Renal pelvis (tissue), 4 donors: Measurements from ENCODE around the gene CDHR5. TPM values are rescaled to one million over a fixed set of nuclear protein-coding genes. Genes with fewer than 3 reads are reported as not detected.

Experiments used
- DNase-seq: peaks from one replicate; pipeline ENCODE4 v3.0.0-alpha.2; 2013
- polyA plus RNA-seq, 3 donors: library from polyadenylated mRNA; unstranded; fragments of 120-200 nt; gene quantifications; one replicate each; pipeline ENCODE4 v1.2.1, GENCODE V29; 2013; ENCODE audit not compliant: insufficient read length in 3 of 3

CDHR5 gene
- polyA plus RNA-seq, 3 donors, result 42.6 to 56.2 (median 47.7) TPM

DNA sequence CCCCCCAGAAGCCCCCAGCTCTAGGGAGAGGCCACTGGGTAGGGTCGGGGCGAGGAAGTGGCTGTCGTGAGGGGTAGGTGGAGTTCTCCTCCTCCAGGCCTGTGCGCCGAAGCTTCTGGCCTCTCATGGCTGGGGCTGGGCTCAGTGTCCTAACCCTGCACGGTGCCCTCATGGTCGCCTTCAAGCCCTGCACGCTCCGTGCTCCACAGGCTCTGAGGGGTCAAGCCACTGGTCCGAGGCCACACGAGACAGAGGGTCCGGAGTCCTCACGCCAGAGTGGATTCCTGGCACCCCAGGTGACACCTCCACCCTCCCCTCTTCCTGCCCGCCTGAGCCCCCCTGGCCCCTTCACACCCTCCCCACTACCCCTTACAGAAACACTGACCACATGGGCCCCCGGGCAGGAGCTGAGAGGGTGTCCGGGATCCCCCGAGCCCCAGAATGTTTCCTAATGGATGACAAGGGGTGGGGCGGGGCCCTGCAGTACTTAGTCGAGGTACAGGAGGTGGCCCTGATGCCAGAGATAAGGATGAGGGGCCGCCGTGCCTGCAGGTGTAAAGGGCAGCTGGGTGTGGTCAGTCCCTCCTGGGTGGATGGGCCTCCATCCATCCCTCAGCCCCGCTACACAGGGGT, 997 bp upstream of the CDHR5 start:
- no peak for DNase-seq

DNA sequence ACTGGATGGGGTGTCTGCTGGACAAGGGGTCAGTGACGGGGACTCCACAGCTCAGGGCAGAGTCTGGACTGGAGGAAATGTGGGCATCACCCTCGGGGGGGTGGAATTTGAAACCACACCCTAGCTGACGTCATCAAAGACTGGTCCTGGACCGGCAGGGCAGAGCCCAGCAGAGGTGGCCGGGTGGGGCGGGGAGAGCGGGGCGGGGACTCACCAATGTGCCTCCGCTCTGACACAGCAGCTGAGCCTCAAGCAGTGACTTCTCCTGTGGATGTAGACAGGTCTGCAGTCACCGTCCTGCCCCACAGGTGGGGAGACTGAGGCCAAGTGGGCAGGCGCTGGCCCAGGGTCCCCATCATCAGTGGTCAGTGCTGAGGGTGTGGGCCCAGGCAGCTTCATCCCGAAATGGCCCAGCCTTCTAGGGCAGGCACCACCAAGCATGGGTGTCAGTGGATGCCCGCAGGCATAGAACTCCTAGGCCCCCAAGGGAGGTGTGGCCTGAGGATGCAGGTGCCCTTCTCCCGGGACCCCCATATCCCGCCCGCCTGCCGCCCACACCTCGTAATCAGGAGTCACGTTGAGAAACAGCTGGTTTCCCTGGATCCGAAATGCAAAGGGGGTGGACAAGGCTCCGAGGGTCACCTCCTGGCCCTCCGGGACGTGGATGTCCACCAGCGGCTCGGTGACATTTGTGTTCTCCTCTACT, 603 bp downstream of the CDHR5 start:
- DNase-seq, result no peak

DNA sequence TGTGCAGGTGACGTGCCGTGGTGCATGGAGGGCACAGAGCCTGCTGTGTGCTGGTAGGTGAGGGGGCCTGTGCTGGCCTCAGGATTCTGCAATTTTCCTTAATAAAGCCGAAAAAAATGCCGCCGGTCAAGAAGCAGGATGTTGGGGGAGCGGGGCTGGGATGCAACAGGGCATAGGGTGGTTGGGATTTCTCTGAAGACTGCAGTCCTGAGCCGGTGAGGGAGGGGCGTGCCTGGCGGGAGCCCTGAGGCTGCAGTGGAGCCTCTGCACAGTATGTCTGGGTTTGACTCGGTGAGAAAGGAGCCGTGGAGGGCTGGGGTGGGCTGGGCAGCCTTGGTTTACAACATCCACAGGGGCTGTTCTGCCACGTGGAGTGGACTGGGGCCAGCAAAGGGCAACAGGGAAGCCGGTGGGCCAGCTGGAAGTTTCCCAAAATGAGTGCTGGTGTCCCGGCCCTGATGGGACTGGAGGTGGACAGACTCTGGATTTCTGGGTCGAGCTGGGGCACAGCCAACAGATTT, 1.3 kb downstream of the CDHR5 start:
- DNase-seq, result no peak

DNA sequence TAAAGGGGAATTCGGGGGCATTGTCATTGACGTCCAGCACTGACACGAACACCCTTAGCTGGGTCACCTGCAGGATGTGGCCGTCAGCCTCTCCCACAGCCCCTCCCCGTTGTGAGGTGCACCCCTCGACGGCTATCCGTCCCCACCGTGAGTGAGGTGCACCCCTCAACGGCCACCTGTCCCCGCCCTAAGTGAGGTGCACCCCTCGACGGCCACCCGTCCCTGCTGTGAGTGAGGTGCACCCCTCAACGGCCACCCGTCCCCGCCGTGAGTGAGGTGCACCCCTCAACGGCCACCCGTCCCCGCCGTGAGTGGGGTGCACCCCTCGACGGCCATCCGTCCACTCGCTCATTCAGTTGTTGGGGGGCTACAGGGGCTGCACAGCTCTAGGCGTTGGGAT, 2.9 kb downstream of the CDHR5 start:
- no peak for DNase-seq

DNA sequence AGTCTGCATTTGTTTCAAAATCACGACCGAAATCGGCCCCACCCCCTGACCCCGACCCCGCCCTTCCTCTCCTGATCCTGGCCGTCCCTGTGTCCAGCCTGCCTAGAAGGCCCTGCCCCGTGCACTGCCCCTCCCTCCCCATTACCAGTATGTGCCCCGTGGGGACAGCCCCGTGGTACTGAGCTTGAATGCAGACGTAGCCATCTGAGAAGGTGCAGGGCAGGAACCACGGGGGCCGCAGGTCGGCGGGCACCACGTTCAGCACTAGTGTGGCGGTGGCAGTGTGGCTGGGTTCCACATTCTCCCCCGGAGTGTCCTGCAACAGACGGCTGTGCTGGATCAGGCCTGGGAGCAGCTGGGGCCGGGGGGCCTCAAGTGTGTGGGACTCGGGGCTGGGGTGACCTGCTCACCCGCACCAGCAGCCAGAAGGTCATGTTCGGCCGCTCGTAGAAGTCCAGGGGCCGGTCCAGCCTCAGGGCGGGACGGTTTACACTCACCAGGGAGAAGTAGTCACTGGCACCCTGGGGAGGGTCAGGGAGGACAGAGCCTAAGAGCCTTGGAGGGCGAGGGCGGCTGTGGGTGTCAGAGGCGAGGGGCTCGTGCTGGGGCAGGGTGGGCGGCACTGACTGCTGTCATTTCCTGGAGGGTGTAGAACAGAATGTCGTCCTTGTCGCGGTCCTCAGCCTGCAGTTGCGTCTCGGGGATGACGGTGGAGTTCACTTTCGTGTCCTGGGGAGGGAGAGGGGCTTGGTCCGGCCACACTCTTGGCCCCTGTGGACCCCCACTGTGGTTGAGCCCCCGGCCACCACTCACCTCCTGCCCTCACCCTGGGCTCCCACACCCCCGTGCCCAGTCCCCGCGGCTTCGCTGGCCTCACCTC, 3.6 kb downstream of the CDHR5 start:
- DNase-seq, result no peak

DNA sequence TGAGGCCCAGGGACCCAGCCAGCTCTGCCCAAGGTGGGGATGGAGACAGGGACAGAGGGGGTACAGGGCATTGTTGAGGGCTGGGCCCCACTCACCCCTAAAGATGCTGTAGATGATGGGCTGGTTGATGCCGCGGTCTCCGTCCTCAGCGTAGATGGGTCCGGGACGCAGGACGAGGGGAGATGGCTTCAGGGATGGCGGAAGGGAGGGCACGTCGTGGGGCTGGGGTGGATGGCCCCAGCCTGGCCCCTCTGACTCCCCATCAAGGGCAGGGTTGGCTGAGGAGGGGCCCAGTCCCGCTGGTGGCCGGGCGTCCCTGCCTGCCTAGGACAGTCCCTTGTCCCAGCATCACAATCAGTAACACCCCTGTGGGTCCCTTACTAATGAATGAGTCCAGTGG, 4.6 kb downstream of the CDHR5 start:
- no peak for DNase-seq

DNA sequence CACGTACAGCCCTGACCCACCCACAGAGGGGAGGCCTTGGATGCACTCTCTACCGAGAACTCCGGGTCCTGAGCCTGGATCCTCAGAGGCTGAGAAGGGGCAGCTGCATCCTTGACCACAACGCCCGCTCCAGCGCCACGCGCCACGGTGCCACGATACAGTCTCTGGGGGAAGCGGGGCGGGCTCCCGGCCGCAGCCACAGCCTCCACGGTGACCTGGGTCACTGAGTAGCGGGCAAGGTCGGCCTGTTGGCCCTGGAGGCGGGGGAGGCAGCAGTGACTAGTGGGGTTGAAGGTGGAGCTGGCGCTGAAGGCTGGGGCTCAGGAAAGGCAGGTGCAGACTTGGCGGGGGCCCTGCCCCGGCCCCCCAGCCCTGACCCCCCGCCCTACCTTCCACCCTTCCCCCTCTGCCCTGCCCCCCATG, 5.1 kb downstream of the CDHR5 start:
- no peak for DNase-seq

DNA sequence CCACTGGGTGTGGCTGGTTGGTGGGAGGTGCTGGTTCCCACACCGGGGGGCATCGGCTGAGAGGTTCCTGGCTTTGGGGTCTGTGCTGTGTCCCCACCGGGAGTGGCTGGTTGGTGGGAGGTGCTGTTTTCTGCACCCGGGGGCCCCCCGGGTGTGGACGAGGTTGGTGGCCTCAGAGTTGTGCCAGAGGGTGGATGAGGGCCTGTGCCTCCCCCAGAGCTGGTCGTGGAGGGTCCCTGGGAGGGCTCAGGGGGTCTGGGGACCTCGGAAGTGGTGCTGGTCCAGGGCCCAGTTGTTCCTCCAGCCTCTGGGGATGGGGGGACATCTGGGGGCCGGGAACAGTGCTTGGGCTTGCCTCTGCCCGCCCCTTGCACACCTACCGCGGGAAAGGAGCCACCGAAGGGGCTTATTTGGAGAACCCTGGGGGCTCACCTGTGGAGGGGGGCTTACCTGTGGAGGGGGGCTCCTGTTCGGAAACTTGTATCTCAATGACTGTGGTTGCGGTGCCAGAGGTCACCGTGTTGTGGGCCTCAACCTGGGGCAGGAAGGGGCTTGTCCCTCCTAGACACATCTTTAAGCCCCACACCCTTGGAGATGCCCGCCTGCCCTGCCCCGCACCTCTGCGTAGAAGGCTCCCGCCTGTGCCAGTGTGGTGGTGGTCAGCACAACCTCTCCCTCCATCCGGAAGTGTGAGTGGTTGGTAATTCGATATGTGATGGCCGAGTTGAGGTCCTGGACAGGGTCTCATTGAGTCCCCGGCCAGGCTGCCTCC, 5.7 kb downstream of the CDHR5 start:
- DNase-seq, result no peak

DNA sequence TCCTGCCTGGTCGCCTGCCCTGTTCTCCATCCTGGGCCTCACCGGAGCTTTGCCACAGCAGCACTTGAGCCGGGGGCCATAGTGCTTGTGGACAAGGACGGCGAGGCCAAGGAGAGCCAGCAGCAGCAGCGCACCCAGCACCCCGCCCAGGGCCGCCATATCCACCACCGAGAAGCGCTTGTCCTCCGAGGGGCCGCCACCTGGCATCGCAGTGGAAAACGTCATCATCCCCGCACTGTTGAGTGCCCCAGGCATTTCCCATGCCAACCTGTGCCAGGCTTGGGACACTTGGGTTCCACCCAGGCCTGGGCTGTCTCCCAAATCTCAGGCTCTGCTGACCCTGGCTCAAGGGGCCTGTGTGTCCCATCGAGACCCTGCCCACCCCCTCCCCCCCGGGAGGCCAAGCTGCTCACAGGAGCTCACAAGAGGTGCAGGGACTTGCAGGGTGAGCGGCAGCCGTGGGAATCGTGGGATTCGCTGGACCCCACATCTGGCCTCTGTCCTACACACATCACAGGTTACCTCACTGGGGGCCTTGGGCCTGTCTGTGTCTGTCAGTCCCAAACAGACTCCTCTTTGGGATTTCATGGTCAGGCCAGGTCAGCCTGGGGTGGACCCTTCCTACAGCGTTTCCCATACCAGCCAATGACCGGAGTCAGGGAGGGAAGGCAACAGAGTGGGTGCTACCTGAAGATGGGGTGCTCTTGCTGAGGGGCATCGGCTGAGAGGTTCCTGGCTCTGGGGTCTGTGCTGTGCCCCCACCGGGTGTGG, 6.7 kb downstream of the CDHR5 start:
- no peak for DNase-seq

DNA sequence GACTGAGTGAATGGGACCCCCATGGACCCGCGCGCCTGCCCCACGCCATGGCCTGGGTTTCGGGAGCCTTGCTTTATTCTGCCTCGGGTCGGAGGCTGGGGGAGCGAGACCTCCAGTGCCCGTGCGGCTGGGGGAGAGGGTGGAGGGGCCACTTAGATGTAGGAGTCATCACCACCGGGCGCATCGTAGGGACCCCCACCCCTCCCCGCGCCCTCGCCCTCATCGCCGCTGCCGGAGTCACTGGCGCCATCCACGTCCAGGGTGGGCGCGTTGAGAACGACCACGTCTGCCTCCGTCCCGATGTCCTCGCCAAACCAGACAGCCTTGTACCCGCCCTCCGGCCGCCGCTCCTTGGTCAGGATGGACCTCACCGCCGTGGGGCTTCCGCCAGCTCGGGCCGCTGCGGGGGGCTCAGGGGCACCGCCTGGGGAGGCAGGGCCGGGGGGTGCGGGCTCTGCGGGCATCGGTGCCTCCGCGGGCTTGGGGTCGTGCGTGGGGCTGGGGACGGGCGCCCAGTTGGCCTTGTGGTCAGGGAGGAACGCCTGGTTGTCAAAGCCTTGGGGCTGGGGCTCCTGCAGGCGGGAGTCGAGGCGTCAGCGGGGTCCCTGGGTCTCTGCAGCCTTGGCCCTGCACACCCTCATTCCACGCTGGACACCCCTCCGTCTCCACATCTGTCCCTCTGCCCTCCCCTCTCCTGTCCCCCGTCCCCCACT, 7.4 kb downstream of the CDHR5 start:
- no peak for DNase-seq

DNA sequence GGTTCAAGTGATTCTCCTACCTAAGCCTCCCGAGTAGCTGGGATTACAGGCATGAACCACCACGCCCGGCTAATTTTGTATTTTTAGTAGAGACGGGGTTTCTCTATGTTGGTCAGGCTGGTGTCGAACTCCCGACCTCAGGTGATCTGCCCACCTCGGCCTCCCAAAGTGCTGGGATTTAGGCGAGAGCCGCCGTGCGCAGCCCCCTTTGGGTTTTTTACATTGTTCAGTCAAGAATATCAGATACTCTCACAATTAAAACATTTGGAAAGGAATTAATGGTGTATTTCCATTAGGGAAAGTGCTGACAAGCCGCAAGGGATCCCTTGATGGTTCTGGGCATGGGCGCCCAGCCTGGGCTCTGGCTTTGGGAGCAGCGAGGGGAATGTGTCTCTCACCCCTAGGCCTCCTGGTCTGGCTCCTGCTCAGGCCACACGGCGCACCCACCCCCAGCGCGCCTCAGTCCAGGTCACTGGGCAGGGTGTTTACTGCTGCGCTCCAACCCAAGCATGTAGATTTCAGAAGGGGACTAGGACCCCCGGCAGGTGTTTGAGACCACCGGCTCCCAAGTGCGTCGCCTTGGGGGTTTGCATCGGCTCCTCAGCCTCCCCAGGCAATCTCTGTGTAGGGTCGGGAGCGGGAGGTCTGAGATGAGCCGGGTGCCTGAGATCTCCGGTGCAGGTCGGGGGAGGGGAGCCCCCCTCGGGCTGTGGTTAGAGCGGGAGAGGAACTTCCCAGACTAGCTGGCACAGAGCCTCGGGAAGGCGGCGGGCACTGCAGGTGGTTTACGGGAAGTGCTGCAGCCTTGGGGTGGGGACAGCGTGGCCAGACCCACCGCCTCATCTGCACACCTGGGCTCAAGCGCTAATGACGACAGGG, 8.2 kb downstream of the CDHR5 start:
- no peak for DNase-seq

DNA sequence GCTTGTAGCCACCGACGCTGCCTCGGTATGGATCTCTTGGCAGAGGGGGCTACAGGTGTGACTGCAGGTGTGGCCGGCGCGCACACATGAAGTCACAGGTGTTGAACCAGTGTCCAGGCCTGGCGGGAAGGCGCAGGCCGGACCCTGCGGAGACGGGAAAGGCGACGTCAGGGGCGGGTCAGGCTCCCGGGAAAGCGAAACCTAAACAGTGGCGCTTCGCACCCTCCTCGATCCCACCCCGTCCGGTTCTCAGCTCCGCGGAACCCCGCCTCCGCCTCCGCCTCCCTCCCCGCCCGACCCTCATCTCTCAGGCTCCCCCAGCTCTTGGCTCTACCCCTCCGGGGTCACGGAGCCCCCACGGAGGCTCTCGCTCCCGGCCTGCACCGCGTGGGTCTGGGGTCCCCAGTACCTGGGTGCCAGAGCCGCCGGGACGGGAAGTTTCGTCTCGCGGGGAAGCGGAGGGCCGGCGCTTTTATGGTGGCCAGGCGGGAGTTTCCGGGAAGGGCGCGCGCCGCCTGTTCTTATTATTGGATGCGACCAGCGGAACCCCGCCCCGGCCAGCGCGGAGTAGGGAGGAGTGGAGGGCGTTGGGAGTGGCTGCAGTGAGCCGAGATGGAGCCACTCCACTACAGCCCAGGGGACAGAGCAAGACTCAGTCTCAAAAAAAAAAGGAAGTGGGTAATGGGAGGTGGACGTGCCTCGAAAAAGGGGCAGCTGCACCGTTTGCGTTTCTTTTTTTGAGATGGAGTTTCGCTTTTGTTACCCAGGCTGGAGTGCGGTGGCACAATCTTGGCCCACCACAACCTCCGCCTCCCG, 9.0 kb downstream of the CDHR5 start, which contains the start of gene IRF7:
TSS of gene IRF7 (minus strand) at position 447 of the 816 bp plus-strand sequence. CDS start 586 bp downstream, outside the sequence.
- peak; percentile 94 for DNase-seq

DNA sequence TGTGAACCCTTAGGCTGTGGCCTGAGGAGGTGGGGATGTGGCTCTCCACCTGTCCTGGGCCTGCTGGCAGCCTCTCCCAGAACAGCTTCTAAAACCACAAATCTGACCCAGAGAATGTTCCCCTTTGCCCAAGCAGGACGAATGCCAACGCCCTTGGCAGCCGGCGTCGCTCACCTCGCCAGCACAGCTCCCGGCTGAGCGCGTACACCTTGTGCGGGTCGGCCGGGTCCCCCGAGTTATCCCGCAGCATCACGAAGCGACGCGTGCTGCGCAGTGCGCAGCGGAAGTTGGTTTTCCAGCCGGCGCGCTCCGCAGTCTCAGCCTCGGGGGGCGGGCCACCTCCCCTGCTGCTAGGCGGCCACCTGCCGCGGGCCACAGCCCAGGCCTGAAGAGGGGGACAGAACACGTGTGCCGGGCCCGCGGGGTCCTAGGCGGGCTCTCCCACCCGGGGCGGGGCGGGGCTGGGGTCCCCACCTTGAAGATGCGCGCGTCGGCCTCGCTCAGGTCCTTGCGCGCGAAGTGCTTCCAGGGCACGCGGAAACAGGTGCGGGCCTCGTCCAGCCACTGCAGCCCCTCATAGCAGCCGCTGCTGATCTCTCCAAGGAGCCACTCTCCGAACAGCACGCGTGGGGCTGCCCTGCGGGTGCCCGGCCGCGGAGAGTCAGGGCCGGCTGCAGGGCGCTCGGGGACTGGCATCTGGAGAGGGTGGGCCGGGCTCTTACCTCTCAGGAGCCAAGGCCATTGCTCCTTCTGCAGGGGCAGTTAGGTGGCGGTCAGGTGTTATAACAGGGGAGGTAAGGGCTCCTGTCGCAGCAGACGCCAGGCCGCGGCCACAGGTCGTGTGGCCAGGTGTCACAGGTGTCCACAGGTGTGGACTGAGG, 9.9 kb downstream of the CDHR5 start:
- no peak for DNase-seq

DNA sequence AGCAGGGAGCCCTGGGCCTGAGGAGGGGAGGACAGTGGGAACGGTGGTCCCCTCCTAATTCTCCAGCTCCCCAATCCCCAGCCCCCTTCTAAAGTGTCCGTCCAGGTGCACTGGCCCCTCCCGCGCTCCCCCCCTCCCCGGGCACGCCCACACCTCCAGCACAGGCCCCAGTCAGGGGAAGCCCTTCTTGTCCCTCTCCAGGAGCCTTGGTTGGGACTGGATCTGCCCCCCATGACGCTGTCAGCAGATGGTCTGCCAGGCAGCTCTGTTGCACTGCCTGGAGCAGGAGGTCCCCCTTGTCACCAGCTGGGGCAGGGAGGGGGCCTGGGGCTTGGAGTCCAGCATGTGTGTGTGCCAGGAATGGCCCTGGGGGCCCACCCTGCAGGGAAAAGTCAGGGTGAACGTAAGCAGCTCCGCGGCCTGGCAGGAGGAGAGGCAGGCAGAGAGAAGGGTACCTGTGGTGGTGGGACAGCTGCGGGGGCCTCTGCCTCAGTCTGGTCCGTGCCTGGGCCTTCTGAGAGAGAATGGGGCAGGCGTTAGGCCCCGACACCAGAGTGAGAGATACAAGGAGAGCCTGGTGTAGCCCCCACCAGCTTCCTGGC, 10.6 kb downstream of the CDHR5 start:
- no peak for DNase-seq

DNA sequence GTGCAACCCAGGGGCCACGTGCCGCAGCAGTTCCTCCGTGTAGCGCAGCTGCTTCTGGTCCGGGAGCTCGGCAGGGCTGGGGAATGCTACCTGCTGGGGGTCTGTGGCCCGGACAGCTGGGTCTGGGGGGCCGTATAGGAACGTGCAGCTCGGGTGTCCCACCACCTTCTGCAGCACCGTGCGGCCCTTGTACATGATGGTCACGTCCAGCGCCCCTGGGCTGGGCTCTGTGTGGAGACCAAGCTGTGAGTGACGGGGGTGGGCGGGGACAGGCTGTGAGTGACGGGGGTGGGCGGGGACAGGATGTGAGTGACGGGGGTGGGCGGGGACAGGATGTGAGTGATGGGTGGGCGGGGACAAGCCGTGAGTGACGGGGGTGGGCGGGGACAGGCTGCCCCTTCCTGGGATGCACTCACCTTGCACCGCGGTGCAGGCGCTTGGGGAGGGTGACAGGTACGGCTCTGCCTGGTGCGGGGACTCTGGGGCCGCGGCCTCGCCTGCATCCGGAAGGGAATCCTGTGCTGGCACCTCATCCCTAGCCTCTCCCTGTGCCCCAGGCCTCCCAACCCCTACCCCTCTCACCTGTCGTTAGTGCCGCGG, 11.3 kb downstream of the CDHR5 start:
- DNase-seq, result no peak

DNA sequence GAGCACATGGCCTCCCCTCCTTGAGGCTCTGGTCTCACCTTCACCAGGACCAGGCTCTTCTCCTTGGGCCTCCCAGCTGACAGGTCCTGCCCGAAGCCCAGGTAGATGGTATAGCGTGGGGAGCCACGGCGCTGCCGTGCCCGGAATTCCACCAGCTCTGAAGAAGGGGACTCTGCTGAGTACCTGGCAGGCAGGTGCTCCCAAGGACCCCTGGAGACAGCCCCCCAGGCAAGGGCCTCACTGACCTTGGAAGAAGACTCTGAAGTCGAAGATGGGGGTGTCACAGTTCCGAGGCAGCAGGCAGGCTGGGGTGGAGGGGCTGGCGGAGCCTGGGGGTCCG, 11.8 kb downstream of the CDHR5 start:
- no peak for DNase-seq
